H1 (cell line): Measurements from ENCODE around the gene MRPS9.

Experiments used
- CBX5 ChIP-seq: fragments of 300-800, 300-1000 bp; sonication (generic); IDR thresholded peaks from 2 replicates; pipeline ENCODE4 v1.7.1; 2016; ENCODE audit warnings: antibody characterized with exemption, low read length, low read depth
- EGR1 ChIP-seq: IDR thresholded peaks from 2 replicates; pipeline ENCODE4 v1.6.1; 2011; ENCODE audit warnings: low read depth, low read length, borderline replicate concordance
- EZH2 ChIP-seq: fragments of 200-600 bp; sonication (generic); IDR thresholded peaks from 2 replicates; pipeline ENCODE4 v1.7.1; 2012; ENCODE audit warnings: low read depth, mild to moderate bottlenecking, moderate library complexity, low read length, inconsistent platforms; ENCODE audit not compliant: severe bottlenecking
- JUND ChIP-seq: IDR thresholded peaks from 2 replicates; pipeline ENCODE4 v1.6.1; 2011; ENCODE audit warnings: mild to moderate bottlenecking, improper control_type of control experiment, low read length
- NANOG ChIP-seq: IDR thresholded peaks from 2 replicates; pipeline ENCODE4 v1.6.1; 2011; ENCODE audit warnings: low read length, low read depth, mild to moderate bottlenecking, inconsistent platforms; ENCODE audit not compliant: insufficient read depth, poor library complexity, severe bottlenecking
- NRF1 ChIP-seq: IDR thresholded peaks from 2 replicates; pipeline ENCODE4 v1.6.1; 2011; ENCODE audit warnings: mild to moderate bottlenecking, low read depth, low read length, improper control_type of control experiment
- POLR2A ChIP-seq, 2 experiments: IDR thresholded peaks; 1 replicate in 1 of 2; 2 replicates in 1 of 2; pipeline ENCODE4 v1.6.1; 2011; ENCODE audit warnings: low read depth in 2 of 2, low read length in 2 of 2, mild to moderate bottlenecking in 2 of 2; ENCODE audit errors: control extremely low read depth in 1 of 2
- POLR2AphosphoS5 ChIP-seq: IDR thresholded peaks from 2 replicates; pipeline ENCODE4 v1.6.1; 2011; ENCODE audit warnings: low read depth, low read length
- SP2 ChIP-seq: IDR thresholded peaks from 2 replicates; pipeline ENCODE4 v1.6.1; 2012; ENCODE audit warnings: mild to moderate bottlenecking, low read length, inconsistent platforms
- SP4 ChIP-seq: IDR thresholded peaks from 2 replicates; pipeline ENCODE4 v1.6.1; 2012; ENCODE audit warnings: low read length, inconsistent platforms
- TF ChIP-seq, protein P1 (sequence below), 3 experiments: IDR thresholded peaks; 1 replicate in 2 of 3; 2 replicates in 1 of 3; pipeline versions ENCODE4 v1.5.1 to v1.6.1; 2011; ENCODE audit warnings: low read length in 3 of 3, mild to moderate bottlenecking in 3 of 3, inconsistent platforms in 2 of 3, low read depth in 1 of 3, moderate library complexity in 1 of 3; ENCODE audit not compliant: insufficient read depth in 1 of 3; ENCODE audit errors: control extremely low read depth in 1 of 3

DNA sequence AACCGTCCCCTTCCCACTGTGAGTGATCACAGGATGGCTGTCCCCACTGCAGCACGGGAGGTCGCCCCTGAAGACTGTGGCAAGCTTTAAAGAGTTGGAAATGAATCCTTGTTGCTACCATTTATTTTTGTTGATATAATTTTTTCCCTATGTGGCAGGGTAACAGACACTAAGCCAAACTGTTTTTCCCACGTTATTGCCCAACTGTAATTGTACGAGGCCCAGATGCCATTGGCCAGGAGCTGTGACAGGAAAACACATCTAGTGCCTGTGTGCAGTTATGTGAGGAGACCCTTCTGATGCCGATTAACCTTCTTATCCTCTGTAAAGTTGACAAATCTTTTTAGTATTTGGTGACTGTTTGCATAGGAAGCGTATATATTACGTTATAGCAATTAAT, 44.2 kb downstream of the MRPS9 start:
- no peak for TF ChIP-seq SP4
- no peak for TF ChIP-seq POLR2A (IDR thresholded peaks at IDR 0.05; ENCODE audit: control extremely low read depth in 1 of 2, low read depth in 2 of 2, low read length in 2 of 2)
- no peak for TF ChIP-seq SP2
- TF ChIP-seq, protein P1, sequence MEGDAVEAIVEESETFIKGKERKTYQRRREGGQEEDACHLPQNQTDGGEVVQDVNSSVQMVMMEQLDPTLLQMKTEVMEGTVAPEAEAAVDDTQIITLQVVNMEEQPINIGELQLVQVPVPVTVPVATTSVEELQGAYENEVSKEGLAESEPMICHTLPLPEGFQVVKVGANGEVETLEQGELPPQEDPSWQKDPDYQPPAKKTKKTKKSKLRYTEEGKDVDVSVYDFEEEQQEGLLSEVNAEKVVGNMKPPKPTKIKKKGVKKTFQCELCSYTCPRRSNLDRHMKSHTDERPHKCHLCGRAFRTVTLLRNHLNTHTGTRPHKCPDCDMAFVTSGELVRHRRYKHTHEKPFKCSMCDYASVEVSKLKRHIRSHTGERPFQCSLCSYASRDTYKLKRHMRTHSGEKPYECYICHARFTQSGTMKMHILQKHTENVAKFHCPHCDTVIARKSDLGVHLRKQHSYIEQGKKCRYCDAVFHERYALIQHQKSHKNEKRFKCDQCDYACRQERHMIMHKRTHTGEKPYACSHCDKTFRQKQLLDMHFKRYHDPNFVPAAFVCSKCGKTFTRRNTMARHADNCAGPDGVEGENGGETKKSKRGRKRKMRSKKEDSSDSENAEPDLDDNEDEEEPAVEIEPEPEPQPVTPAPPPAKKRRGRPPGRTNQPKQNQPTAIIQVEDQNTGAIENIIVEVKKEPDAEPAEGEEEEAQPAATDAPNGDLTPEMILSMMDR (IDR thresholded peaks at IDR 0.05; ENCODE audit: control extremely low read depth in 1 of 3, insufficient read depth in 1 of 3, low read depth in 1 of 3, low read length in 3 of 3): no peak
- TF ChIP-seq CBX5: no peak
- no peak for TF ChIP-seq POLR2AphosphoS5
- no peak for TF ChIP-seq NRF1
- no peak for TF ChIP-seq NANOG
- no peak for TF ChIP-seq EGR1
- TF ChIP-seq JUND: no peak
- TF ChIP-seq EZH2: no peak
